ENCODE measurements around the gene TMEM170B. TPM values are rescaled to one million over a fixed set of nuclear protein-coding genes. Genes with fewer than 3 reads are reported as not detected.

TMEM170B gene
- total and polyA plus RNA-seq, 12 donors = 1.1 to 7.5 (median 4.6) TPM

GRCh38 chr6:11616200-11616611 lies 78.7 kb downstream of the TMEM170B start:
- WGBS, 4 donors = 69 to 91% (median 81%) methylated on average over 4 to 5 of the region's 5 CpGs

GRCh38 chr6:11618533-11618932 lies 81.0 kb downstream of the TMEM170B start:
- DNase-seq = no peak
- no peaks in the 10 kb centered on the region for H3K9me3 ChIP-seq (replicated peaks in 1 of 3)
- WGBS, 4 donors = 30 to 47% (median 36%) methylated on average over 4 of the region's 4 CpGs
- no peaks in the 10 kb centered on the region for H3K36me3 ChIP-seq (replicated peaks in 1 of 2)
- no peaks in the 10 kb centered on the region for H3K4me1 ChIP-seq (replicated peaks in 1 of 2)
- no peak overlapping the region for H3K27ac ChIP-seq
- H3K4me3 ChIP-seq = no peak overlapping the region
- no peak for TF ChIP-seq POLR2A (IDR thresholded peaks at IDR 0.05)
- TF ChIP-seq CTCF (IDR thresholded peaks at IDR 0.05) = peak in 2 of 6 experiments; percentile 4 to 11
- intact Hi-C loops (cut with DNase I) = no loop called here
- H3K27me3 ChIP-seq = no peaks in the 10 kb centered on the region

More at GRCh38 chr6:11616200-11616611, 78.7 kb downstream of the TMEM170B start:
- DNase-seq = no peak
- H3K9me3 ChIP-seq (replicated peaks in 1 of 3) = no peaks in the 10 kb centered on the region
- no peaks in the 10 kb centered on the region for H3K27me3 ChIP-seq
- H3K4me1 ChIP-seq (replicated peaks in 1 of 2) = no peaks in the 10 kb centered on the region
- no peaks in the 10 kb centered on the region for H3K36me3 ChIP-seq (replicated peaks in 1 of 2)
- H3K27ac ChIP-seq = no peak overlapping the region
- H3K4me3 ChIP-seq = no peak overlapping the region
- intact Hi-C loops (cut with DNase I) = no loop called here
- TF ChIP-seq CTCF (IDR thresholded peaks at IDR 0.05) (no peak), POLR2A (IDR thresholded peaks at IDR 0.05) (no peak)

GRCh38 chr6:11621119-11621518 lies 83.6 kb downstream of the TMEM170B start:
- WGBS, 4 donors = 79 to 97% (median 83%) methylated on average over 5 of the region's 5 CpGs
- Histone ChIP-seq H3K9me3 (replicated peaks in 1 of 3) (no peaks in the 10 kb centered on the region), H3K4me3 (no peak overlapping the region), H3K27me3 (no peaks in the 10 kb centered on the region), H3K27ac (no peak overlapping the region), H3K4me1 (replicated peaks in 1 of 2) (no peaks in the 10 kb centered on the region), H3K36me3 (replicated peaks in 1 of 2) (no peaks in the 10 kb centered on the region)
- intact Hi-C loops (cut with DNase I) = no loop called here
- TF ChIP-seq POLR2A (IDR thresholded peaks at IDR 0.05) (no peak), CTCF (IDR thresholded peaks at IDR 0.05) (no peak)
- DNase-seq = no peak

- TF ChIP-seq POLR2A (IDR thresholded peaks at IDR 0.05) = no peak
- no peak for TF ChIP-seq CTCF (IDR thresholded peaks at IDR 0.05)
- Histone ChIP-seq H3K27ac (no peak overlapping the region), H3K9me3 (replicated peaks in 1 of 3) (no peaks in the 10 kb centered on the region), H3K36me3 (replicated peaks in 1 of 2) (no peaks in the 10 kb centered on the region), H3K4me3 (no peak overlapping the region), H3K27me3 (no peaks in the 10 kb centered on the region), H3K4me1 (replicated peaks in 1 of 2) (no peaks in the 10 kb centered on the region)
- intact Hi-C loops (cut with DNase I) = no loop called here
- WGBS, 4 donors = 82 to 91% (median 88%) methylated on average over 4 of the region's 4 CpGs
- DNase-seq = no peak
Observed at GRCh38 chr6:11622156-11622555, 84.6 kb downstream of the TMEM170B start.
